ENCODE measurements around the gene SLC39A13.

The SLC39A13 gene

GRCh38 chr11:47400768-47401279 lies 7.6 kb upstream of the SLC39A13 start:
- no peak overlapping the region for H3K4me3 ChIP-seq (replicated peaks; ENCODE audit: low read depth, low read length)
- DNase-seq (ENCODE audit: low read depth) = no peak
- no peak for TF ChIP-seq CTCF (IDR thresholded peaks at IDR 0.05; ENCODE audit: low read length, missing control alignments)

GRCh38 chr11:47403135-47403534 lies 5.3 kb upstream of the SLC39A13 start:
- DNase-seq (ENCODE audit: low read depth) = no peak
- H3K4me3 ChIP-seq (replicated peaks; ENCODE audit: low read depth, low read length) = no peak overlapping the region
- no peak for TF ChIP-seq CTCF (IDR thresholded peaks at IDR 0.05; ENCODE audit: low read length, missing control alignments)

- no peak overlapping the region for H3K4me3 ChIP-seq (replicated peaks; ENCODE audit: low read depth, low read length)
- no peak for DNase-seq (ENCODE audit: low read depth)
- no peak for TF ChIP-seq CTCF (IDR thresholded peaks at IDR 0.05; ENCODE audit: low read length, missing control alignments)
Measured at GRCh38 chr11:47403571-47403970, 4.8 kb upstream of the SLC39A13 start.

- TF ChIP-seq CTCF (IDR thresholded peaks at IDR 0.05; ENCODE audit: low read length, missing control alignments) = no peak
- DNase-seq (ENCODE audit: low read depth) = peak; percentile 41
- peak overlapping the region; percentile 65 for H3K4me3 ChIP-seq (replicated peaks; ENCODE audit: low read depth, low read length)
Measured at GRCh38 chr11:47406896-47407745, 1.3 kb upstream of the SLC39A13 start.

- peak; percentile 84 for DNase-seq (ENCODE audit: low read depth)
- no peak for TF ChIP-seq CTCF (IDR thresholded peaks at IDR 0.05; ENCODE audit: low read length, missing control alignments)
- peak overlapping the region; percentile 86 for H3K4me3 ChIP-seq (replicated peaks; ENCODE audit: low read depth, low read length)
Measured at GRCh38 chr11:47408598-47409439, 429 bp downstream of the SLC39A13 start.

GRCh38 chr11:47409440-47410369 lies 1.3 kb downstream of the SLC39A13 start:
- no peak for DNase-seq (ENCODE audit: low read depth)
- peak overlapping the region; percentile 86 for H3K4me3 ChIP-seq (replicated peaks; ENCODE audit: low read depth, low read length)

More at GRCh38 chr11:47409440-47410369, 1.3 kb downstream of the SLC39A13 start:
- no peak for TF ChIP-seq CTCF (IDR thresholded peaks at IDR 0.05; ENCODE audit: low read length, missing control alignments)

All from fibroblast of pulmonary artery (primary cell).